Memory B cell (primary cell): ENCODE data around the gene OPRM1.
"Not testable (repeated sequence)": the region's sequence is repeated elsewhere in the genome, so short reads cannot be mapped to it uniquely, and the experiment has no call there.

Experiments
- ATAC-seq: fragments of 150-1000 bp; cut with Tn5 transposase; 2 replicates; pipeline ENCODE4 v1.10.0; 2021; ENCODE audit warnings: low read depth, mild to moderate bottlenecking, moderate library complexity
- DNase-seq, 2 donors: peaks; one replicate each; pipeline ENCODE4 v3.0.0; 2022; ENCODE audit warnings: low spot score in 2 of 2
- H3K27ac Mint-ChIP-seq: one replicate; pipeline ENCODE4 v1.8.0; 2022; ENCODE audit warnings: mild to moderate bottlenecking, moderate library complexity, mixed read lengths
- H3K27me3 Mint-ChIP-seq: one replicate; pipeline ENCODE4 v1.8.0; 2022; ENCODE audit warnings: mixed read lengths
- H3K36me3 Mint-ChIP-seq: one replicate; pipeline ENCODE4 v1.8.0; 2022; ENCODE audit warnings: mild to moderate bottlenecking, mixed read lengths
- H3K4me1 Mint-ChIP-seq: one replicate; pipeline ENCODE4 v1.8.0; 2022; ENCODE audit warnings: mixed read lengths
- H3K4me3 Mint-ChIP-seq: one replicate; pipeline ENCODE4 v1.8.0; 2022; ENCODE audit warnings: mild to moderate bottlenecking, moderate library complexity, mixed read lengths
- H3K9me3 Mint-ChIP-seq: one replicate; pipeline ENCODE4 v1.8.0; 2022; ENCODE audit warnings: mixed read lengths

Gene OPRM1

DNA sequence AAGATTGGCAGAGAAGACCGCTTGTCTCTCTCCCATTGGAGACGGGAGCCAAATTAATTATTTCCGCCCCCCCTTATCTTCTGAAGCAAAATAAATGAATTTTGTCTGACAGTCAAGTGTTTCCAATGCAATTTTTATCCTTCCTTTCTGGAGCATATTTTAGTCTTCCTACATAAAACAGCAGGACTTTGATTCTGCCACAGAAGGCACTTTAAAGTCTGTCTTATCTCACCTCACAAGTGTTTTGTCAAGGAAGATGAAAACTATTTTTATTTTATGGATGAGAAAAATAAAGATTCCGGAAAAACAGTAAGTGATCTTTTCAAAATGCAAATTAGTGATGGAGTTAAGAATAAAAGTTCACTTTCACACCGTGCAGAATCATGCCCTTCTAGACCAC, 140.4 kb downstream of the OPRM1 start:
- Mint-ChIP-seq H3K9me3 (peaks cover 4% of the 10 kb centered on the region), H3K27me3 (no peaks in the 10 kb centered on the region), H3K4me3 (no peak overlapping the region), H3K36me3 (no peaks in the 10 kb centered on the region), H3K27ac (no peak overlapping the region), H3K4me1 (no peaks in the 10 kb centered on the region)
- DNase-seq (no peak), ATAC-seq (no peak)

DNA sequence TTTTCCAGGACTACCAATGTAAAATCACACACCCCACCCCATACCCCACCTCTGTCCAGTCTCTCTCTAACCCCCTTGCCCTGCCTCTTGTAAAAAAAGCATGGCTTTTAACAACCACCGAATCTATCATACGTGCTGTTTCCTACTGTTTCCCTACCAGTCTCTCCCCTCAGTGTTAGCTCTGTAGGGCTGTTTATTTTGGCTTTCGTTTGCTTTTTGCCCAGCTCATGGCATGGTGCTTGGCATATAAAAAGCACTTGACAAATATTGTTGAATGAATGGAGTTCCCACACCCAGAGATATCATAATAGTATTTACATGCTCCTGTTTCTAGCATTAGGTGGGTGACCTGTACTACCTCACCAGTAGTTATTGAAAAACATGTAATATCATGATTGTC, 148.2 kb downstream of the OPRM1 start:
- H3K4me3 Mint-ChIP-seq = no peak overlapping the region
- ATAC-seq (no peak), DNase-seq (no peak)
- peaks cover 2% of the 10 kb centered on the region for H3K27me3 Mint-ChIP-seq
- H3K4me1 Mint-ChIP-seq = no peaks in the 10 kb centered on the region
- H3K27ac Mint-ChIP-seq = no peak overlapping the region
- H3K36me3 Mint-ChIP-seq = no peaks in the 10 kb centered on the region
- peaks cover 2% of the 10 kb centered on the region for H3K9me3 Mint-ChIP-seq

DNA sequence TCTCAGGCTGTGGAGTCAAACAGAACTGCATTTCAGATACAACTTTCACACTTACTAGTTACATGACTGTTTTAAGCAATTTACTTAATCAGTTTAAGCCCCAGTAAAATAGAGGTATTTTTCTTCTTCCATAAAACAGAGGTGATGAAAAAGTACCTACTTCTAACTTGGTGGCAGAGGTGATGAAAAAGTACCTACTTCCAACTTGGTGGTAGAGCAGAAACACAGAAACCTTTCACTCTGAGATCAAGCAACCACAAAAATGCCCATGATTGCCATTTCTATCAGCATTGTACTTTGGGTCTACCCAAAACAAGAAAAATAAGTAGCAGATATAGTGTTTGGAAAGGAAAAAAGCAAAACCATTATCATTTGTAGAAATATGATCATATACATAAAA, 148.7 kb downstream of the OPRM1 start:
- no peaks in the 10 kb centered on the region for H3K9me3 Mint-ChIP-seq
- ATAC-seq = no peak

DNA sequence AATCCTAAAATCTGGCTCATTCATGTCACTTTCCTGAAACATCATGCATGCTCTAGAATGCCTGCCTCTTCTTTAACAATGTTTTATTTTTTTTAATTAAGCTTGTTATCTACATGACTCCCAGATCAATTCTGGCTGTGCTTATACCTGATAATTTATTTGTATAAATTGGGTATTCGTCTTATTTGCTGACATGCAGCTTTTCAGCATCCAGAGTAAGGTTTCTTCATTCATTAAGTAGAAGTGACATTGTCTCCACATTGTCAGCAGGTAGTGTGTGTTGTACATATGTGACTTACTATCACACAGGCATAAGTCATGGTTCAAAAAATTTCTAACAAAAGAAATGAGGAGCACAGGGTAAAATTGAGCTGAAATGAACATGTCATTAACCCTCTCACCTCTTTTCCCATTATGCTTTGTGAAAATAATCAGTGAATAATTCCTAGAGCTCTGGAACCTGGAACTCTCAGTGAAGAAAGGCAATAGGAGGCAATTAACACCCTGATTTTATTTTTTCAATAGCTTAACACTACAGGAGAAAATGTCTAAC, 157.4 kb downstream of the OPRM1 start:
- Mint-ChIP-seq H3K4me1 (no peaks in the 10 kb centered on the region), H3K36me3 (no peaks in the 10 kb centered on the region), H3K9me3 (peaks cover 4% of the 10 kb centered on the region), H3K27me3 (no peaks in the 10 kb centered on the region), H3K4me3 (no peak overlapping the region), H3K27ac (no peak overlapping the region)
- ATAC-seq (no peak), DNase-seq (no peak)

More for the DNA sequence above, 148.7 kb downstream of the OPRM1 start:
- no peak for DNase-seq
- no peak overlapping the region for H3K4me3 Mint-ChIP-seq
- no peaks in the 10 kb centered on the region for H3K36me3 Mint-ChIP-seq
- no peaks in the 10 kb centered on the region for H3K4me1 Mint-ChIP-seq
- H3K27ac Mint-ChIP-seq = no peak overlapping the region
- peaks cover 2% of the 10 kb centered on the region for H3K27me3 Mint-ChIP-seq

DNA sequence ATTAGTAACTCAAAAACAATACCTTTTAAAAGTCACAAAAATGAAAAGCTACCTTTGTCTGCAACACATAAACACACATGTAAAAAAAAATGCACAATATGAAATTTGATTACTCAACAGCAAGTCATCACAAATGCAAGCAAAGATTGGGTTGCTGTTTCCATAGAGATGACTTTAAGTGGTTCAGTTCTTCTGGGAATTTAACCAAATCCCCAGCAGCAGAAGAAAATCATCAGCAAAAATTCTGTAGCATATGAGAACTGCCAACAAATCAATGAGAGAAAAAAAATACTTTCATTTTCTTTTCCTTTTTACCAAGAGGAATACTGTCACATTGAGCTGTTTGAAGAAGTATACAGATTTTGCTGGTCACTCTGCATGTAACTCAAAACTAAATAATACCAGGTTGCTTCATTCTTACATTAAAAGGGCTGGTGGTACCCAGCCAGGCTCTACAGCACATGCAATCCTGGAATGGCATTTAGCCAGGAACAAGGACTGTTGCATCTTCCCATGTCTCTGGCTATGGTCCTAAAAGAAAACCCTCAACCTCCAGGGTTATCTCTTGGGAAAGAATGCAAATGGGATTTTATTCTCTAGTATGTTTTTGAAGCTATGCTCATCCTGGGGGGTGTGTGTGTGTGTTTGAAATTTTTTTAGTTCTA, 158.3 kb downstream of the OPRM1 start:
- no peak overlapping the region for H3K4me3 Mint-ChIP-seq
- H3K36me3 Mint-ChIP-seq = no peaks in the 10 kb centered on the region
- no peaks in the 10 kb centered on the region for H3K27me3 Mint-ChIP-seq
- H3K27ac Mint-ChIP-seq = no peak overlapping the region
- DNase-seq (no peak), ATAC-seq (no peak)
- H3K9me3 Mint-ChIP-seq = peaks cover 4% of the 10 kb centered on the region
- no peaks in the 10 kb centered on the region for H3K4me1 Mint-ChIP-seq

DNA sequence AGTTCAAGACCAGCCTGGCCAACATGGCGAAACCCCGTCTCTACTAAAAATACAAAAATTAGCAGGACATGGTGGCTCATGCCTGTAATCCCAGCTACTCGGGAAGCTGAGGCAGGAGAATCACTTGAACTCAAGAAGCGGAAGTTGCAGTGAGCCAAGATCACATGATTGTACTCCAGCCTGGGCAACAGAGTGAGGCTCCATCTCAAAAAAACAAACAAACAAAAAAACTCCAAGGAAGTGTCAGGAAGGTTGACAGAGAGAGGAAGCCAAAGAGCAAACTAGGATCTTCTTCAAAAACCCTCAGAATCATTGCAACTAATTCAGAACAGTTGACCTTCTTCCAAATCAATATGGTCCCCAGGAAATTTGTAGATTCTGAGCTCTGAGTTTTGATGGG, 162.6 kb downstream of the OPRM1 start:
- H3K4me1 Mint-ChIP-seq, H3K4me3 Mint-ChIP-seq, DNase-seq, H3K9me3 Mint-ChIP-seq, H3K27ac Mint-ChIP-seq, H3K27me3 Mint-ChIP-seq, ATAC-seq, H3K36me3 Mint-ChIP-seq: not testable (repeated sequence)

DNA sequence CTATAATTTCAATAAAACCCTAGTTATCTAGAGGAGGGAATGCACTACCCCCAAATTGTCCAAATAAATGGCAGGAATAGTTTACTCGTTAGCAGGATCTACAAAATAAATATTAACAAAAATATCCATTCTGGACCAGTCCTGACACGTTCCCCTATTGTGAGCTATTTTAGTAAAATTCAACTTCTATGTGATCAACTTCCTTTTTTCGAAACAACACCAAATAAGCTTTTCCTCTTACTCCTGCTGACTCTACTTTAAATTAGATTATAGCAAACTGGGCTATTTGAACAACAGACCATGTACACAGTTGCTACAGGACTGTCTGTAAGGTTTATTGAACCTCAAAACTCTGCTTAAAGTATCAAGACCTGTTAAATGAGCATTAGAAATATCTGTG, 163.3 kb downstream of the OPRM1 start:
- H3K27me3 Mint-ChIP-seq = peaks cover 2% of the 10 kb centered on the region
- H3K36me3 Mint-ChIP-seq = no peaks in the 10 kb centered on the region
- DNase-seq (no peak), ATAC-seq (no peak)
- H3K4me3 Mint-ChIP-seq = no peak overlapping the region
- no peaks in the 10 kb centered on the region for H3K9me3 Mint-ChIP-seq
- no peak overlapping the region for H3K27ac Mint-ChIP-seq
- no peaks in the 10 kb centered on the region for H3K4me1 Mint-ChIP-seq

DNA sequence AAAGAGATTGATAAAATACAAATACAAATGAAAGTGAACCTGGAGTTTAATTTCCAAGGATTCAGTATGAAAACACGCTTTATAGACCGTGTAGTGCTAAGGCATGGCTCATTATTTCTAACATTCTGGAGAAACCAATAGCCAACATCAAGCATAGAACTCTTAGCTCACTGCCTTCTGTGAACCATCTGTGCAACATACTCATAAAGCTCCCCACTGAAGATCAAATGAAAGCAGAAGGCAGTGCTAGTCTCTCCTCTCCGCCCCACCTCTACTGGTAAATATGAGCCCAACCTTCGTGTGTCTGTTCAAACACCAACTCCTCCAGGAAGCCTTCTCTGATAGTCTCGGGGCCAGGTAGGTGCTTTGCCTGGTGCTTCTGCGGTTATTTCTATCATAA, 163.9 kb downstream of the OPRM1 start:
- ATAC-seq = no peak
- H3K4me1 Mint-ChIP-seq = no peaks in the 10 kb centered on the region
- no peaks in the 10 kb centered on the region for H3K9me3 Mint-ChIP-seq
- no peak overlapping the region for H3K27ac Mint-ChIP-seq
- H3K27me3 Mint-ChIP-seq = peaks cover 2% of the 10 kb centered on the region
- no peaks in the 10 kb centered on the region for H3K36me3 Mint-ChIP-seq
- H3K4me3 Mint-ChIP-seq = no peak overlapping the region
- DNase-seq = no peak

DNA sequence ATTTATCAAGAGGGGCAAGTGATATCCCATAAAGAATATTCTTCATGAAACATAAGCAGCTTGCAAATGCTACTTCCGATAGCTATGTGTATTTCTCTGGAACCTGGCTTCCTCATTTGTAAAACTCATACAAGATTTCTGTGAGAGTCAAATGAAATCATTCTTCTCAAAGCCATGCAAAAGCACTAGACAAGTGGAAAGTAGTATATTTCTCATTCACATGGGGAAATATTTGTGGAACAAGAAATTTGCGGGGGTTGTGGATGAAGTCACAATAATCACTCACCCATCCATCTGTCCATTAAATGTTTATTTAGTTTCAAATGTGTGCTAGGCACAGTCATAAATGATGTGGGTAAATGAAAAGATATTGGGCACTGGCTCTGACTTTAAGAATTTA, 167.1 kb downstream of the OPRM1 start:
- Mint-ChIP-seq H3K27ac (no peak overlapping the region), H3K36me3 (no peaks in the 10 kb centered on the region), H3K27me3 (peaks cover 2% of the 10 kb centered on the region), H3K4me3 (no peak overlapping the region), H3K4me1 (no peaks in the 10 kb centered on the region), H3K9me3 (no peaks in the 10 kb centered on the region)
- ATAC-seq (no peak), DNase-seq (no peak)

DNA sequence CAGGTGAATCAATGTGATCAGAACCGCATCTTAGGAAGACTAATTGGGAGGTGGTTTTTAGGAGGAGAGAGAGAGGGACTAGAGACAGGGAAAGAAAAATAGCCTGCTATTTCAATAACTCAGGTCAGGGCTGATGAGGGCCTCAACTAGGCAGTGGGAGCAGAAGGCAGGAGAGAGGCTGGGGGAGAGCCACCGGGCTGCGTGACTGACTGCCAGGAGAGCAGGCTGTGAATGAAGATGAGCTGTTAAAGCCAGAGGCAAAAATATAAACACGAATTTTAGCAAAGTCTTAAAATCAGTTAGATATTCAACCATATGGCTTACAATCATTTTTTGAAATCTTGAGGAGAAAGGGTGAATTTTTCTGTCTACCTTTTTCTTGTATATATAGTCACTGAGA, 168.0 kb downstream of the OPRM1 start:
- H3K4me1 Mint-ChIP-seq = no peaks in the 10 kb centered on the region
- no peak overlapping the region for H3K27ac Mint-ChIP-seq

DNA sequence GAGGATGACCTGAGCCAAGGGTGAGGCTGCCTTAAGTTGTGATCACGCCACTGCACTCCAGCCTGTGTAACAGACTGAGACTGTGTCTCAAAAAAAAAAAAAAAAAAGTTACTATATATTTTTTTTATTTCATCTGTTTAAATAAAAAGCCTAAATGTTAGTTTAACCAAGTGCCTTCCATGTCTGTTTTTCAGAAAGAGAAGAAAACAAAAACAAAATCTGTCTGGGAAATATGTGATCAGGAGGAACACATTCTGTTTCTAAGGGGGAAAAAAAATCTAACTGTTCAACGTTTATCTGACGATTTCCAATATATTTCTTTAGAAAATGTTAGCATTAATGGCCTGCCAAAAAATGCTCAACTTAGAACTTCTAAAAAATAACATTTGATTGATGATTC, 170.5 kb downstream of the OPRM1 start:
- H3K9me3 Mint-ChIP-seq = no peaks in the 10 kb centered on the region
- no peak for ATAC-seq

More for the DNA sequence above, 168.0 kb downstream of the OPRM1 start:
- Mint-ChIP-seq H3K27me3 (peaks cover 2% of the 10 kb centered on the region), H3K9me3 (no peaks in the 10 kb centered on the region), H3K4me3 (no peak overlapping the region), H3K36me3 (no peaks in the 10 kb centered on the region)
- DNase-seq = no peak
- ATAC-seq = no peak

DNA sequence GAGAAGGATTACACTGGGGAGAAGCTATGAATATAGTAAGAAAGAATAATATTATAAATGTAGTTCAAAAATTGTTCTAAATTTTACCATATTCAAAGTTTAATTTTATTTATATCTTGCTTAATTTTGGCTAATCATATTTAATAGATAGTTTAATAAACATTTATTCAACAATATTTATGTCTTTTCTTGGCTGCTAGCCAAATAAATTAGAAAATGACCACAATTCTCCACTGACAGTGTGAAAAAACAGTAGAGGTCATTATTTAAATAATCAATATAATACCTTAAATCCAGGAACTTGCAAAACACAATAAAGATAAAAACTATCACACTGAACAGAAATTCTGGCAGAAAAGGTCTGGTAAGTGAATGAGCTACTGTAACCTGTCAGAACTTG, 171.6 kb downstream of the OPRM1 start:
- no peak overlapping the region for H3K27ac Mint-ChIP-seq
- no peaks in the 10 kb centered on the region for H3K4me1 Mint-ChIP-seq
- ATAC-seq (no peak), DNase-seq (no peak)
- no peaks in the 10 kb centered on the region for H3K27me3 Mint-ChIP-seq
- no peaks in the 10 kb centered on the region for H3K9me3 Mint-ChIP-seq
- no peak overlapping the region for H3K4me3 Mint-ChIP-seq
- no peaks in the 10 kb centered on the region for H3K36me3 Mint-ChIP-seq

More for the DNA sequence above, 170.5 kb downstream of the OPRM1 start:
- H3K27ac Mint-ChIP-seq = no peak overlapping the region
- no peak overlapping the region for H3K4me3 Mint-ChIP-seq
- no peak for DNase-seq
- H3K36me3 Mint-ChIP-seq = no peaks in the 10 kb centered on the region
- H3K27me3 Mint-ChIP-seq = no peaks in the 10 kb centered on the region
- H3K4me1 Mint-ChIP-seq = no peaks in the 10 kb centered on the region

DNA sequence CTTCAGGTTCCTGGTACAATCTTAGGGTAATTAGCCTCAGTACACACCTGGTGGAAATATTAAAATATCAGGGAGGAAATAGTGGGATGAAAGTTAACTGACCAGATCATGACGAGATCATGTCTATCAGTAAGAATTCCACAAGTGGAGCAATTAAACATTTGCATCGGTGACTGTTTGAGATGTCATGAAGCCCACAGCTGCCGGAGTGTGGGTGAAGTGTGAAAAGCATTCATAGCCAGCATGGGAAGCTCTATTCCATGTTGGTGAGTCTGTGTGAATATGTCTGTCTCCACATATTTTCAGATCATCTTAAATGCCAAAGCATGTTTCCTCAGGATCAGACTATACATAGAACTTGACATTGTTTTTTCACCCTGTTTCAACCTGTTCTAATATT, 174.7 kb downstream of the OPRM1 start:
- H3K27ac Mint-ChIP-seq = no peak overlapping the region
- no peaks in the 10 kb centered on the region for H3K9me3 Mint-ChIP-seq
- no peaks in the 10 kb centered on the region for H3K36me3 Mint-ChIP-seq
- ATAC-seq (no peak), DNase-seq (no peak)
- no peaks in the 10 kb centered on the region for H3K27me3 Mint-ChIP-seq
- H3K4me1 Mint-ChIP-seq = no peaks in the 10 kb centered on the region
- H3K4me3 Mint-ChIP-seq = no peak overlapping the region

DNA sequence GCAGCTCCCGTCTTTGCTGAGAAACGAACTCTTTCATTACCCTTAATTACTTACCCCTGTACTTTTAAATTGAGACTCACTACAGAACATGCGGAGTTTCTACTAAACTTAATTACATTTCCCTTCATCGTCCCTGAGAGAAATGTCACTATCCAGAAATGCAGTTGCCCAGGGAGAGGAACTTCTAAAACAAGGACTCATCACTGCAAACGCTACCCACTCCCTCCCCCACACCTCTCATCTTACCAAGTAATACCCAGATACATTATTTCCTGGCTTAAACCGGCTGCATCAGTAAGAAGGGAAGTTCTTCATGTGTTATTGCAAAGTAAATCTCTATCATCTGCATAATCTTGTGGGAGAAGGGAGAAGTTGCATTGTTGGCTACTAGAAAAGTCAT, 179.3 kb downstream of the OPRM1 start:
- H3K9me3 Mint-ChIP-seq = no peaks in the 10 kb centered on the region
- H3K4me1 Mint-ChIP-seq = no peaks in the 10 kb centered on the region
- H3K27me3 Mint-ChIP-seq = no peaks in the 10 kb centered on the region
- no peaks in the 10 kb centered on the region for H3K36me3 Mint-ChIP-seq
- no peak for DNase-seq
- H3K27ac Mint-ChIP-seq = no peak overlapping the region
- ATAC-seq = no peak
- H3K4me3 Mint-ChIP-seq = no peak overlapping the region

DNA sequence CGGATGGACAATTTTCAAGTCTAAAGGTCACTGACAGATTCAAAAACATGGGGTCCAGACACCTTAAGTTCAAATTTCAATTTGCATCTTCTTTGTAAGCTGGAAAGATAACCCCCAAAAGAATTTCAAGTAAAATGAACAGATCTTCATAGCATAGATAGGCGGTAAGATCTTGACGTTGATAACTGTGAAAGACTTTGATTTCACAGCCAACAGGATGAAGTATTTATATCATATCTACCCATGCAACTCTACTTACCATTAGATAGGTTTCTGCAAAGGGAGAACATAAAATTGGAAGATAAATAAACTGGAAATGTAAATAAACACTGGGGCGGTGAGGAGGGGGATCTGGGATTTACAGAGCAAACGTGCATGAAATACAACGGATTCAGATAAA, 179.7 kb downstream of the OPRM1 start:
- no peaks in the 10 kb centered on the region for H3K36me3 Mint-ChIP-seq
- H3K4me1 Mint-ChIP-seq = no peaks in the 10 kb centered on the region
- DNase-seq = no peak
- H3K9me3 Mint-ChIP-seq = no peaks in the 10 kb centered on the region
- H3K27ac Mint-ChIP-seq = no peak overlapping the region
- ATAC-seq = no peak
- no peaks in the 10 kb centered on the region for H3K27me3 Mint-ChIP-seq
- no peak overlapping the region for H3K4me3 Mint-ChIP-seq
